ENCODE results near the gene SHB.

Gene SHB

DNA sequence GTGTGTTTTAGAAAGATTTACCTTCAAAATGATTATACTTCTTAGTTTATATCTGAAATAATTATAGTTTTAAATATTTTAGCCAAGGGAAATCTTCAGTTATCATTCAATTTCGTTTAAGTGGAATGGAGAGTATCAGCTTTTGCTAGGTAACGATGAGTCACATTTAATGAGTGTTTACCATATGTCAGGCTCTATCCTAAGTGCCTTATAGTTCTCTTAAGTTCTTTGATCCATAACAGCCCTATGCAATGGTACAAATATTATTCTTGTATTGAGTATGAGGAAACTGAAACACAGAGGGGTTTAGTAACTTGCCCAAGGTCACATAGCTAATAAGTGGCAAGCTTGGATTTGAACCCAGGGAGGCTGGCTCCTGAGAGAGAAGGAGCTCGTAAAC lies 37.5 kb upstream of the SHB start:
- 0 out of 2 replicates have a peak, but pooled peaks cover 4% of the 10 kb centered on the region for H3K27me3 ChIP-seq (ENCODE audit: control insufficient read depth, insufficient read depth, low read length)
- no peak overlapping the region for H3K4me3 ChIP-seq (ENCODE audit: low read depth, low read length)
- H3K27ac ChIP-seq (ENCODE audit: low read depth, low read length): no peak overlapping the region
- H3K9ac ChIP-seq (ENCODE audit: low read depth, low read length): no peak overlapping the region
- no peaks in the 10 kb centered on the region for H3K36me3 ChIP-seq (ENCODE audit: control insufficient read depth, insufficient read depth, low read length)
- no peaks in the 10 kb centered on the region for H3K4me1 ChIP-seq (ENCODE audit: control insufficient read depth, insufficient read depth, low read length)
- H3K9me3 ChIP-seq (ENCODE audit: control insufficient read depth, insufficient read depth, low read length): no peaks in the 10 kb centered on the region

DNA sequence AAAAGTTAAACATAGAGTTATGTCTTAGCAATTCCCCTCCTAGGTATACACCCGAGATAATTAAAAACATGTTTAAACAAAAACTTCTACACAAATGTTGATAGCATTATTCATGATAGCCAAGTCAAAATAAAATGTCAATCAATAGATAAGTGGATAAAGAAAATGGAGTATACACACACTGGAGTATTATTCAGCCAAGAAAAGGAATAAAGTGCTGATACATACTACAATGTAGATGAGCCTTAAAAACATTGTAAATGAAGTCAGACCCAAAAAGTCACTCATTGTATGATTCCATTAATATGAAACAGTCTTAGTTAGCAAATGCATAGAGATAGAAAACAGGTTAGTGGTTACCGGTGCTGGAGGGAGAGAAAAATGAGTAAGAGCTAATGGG lies 34.3 kb upstream of the SHB start:
- Histone ChIP-seq H3K9ac (ENCODE audit: low read depth, low read length) (no peak overlapping the region), H3K27ac (ENCODE audit: low read depth, low read length) (no peak overlapping the region), H3K4me3 (ENCODE audit: low read depth, low read length) (no peak overlapping the region), H3K4me1 (ENCODE audit: control insufficient read depth, insufficient read depth, low read length) (no peaks in the 10 kb centered on the region), H3K36me3 (ENCODE audit: control insufficient read depth, insufficient read depth, low read length) (no peaks in the 10 kb centered on the region), H3K9me3 (ENCODE audit: control insufficient read depth, insufficient read depth, low read length) (no peaks in the 10 kb centered on the region), H3K27me3 (ENCODE audit: control insufficient read depth, insufficient read depth, low read length) (0 out of 2 replicates have a peak, but pooled peaks cover 2% of the 10 kb centered on the region)

DNA sequence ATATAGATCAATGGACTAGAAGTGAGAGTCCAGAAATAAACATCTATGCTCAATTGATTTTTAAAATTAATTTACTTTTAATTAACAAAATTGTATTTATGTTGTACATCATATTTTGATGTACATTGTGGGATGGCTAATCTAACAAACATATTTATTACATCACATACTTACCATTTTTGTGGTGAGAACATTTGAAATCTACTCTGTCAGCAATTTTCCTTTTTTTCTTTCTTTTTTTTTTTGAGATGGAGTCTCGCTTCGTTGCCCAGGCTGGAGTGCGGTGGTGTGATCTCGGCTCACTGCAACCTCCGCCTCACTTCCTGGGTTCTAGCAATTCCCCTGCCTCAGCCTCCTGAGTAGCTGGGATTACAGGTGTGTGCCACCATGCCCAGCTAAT lies 32.4 kb upstream of the SHB start:
- H3K27ac ChIP-seq (ENCODE audit: low read depth, low read length): no peak overlapping the region
- no peaks in the 10 kb centered on the region for H3K4me1 ChIP-seq (ENCODE audit: control insufficient read depth, insufficient read depth, low read length)
- H3K9me3 ChIP-seq (ENCODE audit: control insufficient read depth, insufficient read depth, low read length): no peaks in the 10 kb centered on the region
- no peak overlapping the region for H3K4me3 ChIP-seq (ENCODE audit: low read depth, low read length)
- no peaks in the 10 kb centered on the region for H3K36me3 ChIP-seq (ENCODE audit: control insufficient read depth, insufficient read depth, low read length)
- no peak overlapping the region for H3K9ac ChIP-seq (ENCODE audit: low read depth, low read length)
- H3K27me3 ChIP-seq (ENCODE audit: control insufficient read depth, insufficient read depth, low read length): no peaks in the 10 kb centered on the region

DNA sequence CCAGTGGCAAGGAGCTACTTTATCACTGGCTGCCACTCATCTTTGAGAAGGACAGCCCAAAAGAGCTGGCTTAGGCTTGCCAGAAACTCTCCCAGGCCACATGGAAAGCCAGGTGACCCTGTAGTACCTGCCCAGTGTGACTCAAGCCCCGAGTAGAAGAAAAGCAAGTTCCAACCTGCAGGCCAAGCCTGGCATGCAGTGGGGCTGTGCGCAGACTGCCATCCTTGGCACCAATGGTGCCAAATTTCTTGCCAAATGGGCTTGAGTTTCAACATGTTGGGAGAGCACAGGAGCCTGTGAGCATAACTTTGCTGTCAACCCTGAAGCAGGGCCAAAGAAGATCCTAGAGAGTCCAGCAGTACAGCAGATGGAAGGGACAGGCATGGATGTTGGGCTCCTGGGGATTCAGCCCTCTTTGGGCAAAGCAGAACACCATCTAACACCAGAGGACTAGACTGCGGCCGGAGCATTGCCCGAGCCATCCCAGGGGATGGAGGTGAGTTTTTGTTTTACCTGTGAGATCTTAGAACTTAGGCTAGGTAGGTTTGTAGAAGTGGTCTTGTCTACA lies 27.3 kb upstream of the SHB start:
- no peak overlapping the region for H3K9ac ChIP-seq (ENCODE audit: low read depth, low read length)
- H3K9me3 ChIP-seq (ENCODE audit: control insufficient read depth, insufficient read depth, low read length): no peaks in the 10 kb centered on the region
- H3K27me3 ChIP-seq (ENCODE audit: control insufficient read depth, insufficient read depth, low read length): no peaks in the 10 kb centered on the region
- no peak overlapping the region for H3K27ac ChIP-seq (ENCODE audit: low read depth, low read length)
- no peaks in the 10 kb centered on the region for H3K36me3 ChIP-seq (ENCODE audit: control insufficient read depth, insufficient read depth, low read length)
- no peak overlapping the region for H3K4me3 ChIP-seq (ENCODE audit: low read depth, low read length)
- no peaks in the 10 kb centered on the region; the same call in 1 of the 2 replicates for H3K4me1 ChIP-seq (ENCODE audit: control insufficient read depth, insufficient read depth, low read length)

DNA sequence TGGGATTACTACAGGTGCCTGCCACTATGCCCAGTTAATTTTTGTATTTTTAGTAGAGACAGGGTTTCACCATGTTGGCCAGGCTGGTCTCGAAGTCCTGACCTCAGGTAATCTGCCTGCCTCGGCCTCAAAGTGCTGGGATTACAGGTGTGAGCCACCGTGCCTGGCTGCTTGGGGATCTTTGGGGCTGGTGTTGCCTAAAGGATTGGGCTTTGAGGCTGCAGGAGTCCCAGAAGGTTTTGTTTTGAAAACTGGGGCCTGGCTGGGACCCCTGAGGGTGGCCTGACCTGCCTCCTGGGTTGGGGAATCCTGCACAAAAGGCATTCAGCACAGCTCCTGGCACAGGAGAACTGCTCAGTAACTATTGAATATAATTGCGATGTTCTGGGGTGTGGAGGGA lies 25.1 kb upstream of the SHB start:
- Histone ChIP-seq H3K27ac (ENCODE audit: low read depth, low read length) (no peak overlapping the region), H3K27me3 (ENCODE audit: control insufficient read depth, insufficient read depth, low read length) (no peaks in the 10 kb centered on the region), H3K9ac (ENCODE audit: low read depth, low read length) (no peak overlapping the region), H3K36me3 (ENCODE audit: control insufficient read depth, insufficient read depth, low read length) (no peaks in the 10 kb centered on the region), H3K9me3 (ENCODE audit: control insufficient read depth, insufficient read depth, low read length) (no peaks in the 10 kb centered on the region), H3K4me3 (ENCODE audit: low read depth, low read length) (no peak overlapping the region), H3K4me1 (ENCODE audit: control insufficient read depth, insufficient read depth, low read length) (peaks cover 14% of the 10 kb centered on the region)

DNA sequence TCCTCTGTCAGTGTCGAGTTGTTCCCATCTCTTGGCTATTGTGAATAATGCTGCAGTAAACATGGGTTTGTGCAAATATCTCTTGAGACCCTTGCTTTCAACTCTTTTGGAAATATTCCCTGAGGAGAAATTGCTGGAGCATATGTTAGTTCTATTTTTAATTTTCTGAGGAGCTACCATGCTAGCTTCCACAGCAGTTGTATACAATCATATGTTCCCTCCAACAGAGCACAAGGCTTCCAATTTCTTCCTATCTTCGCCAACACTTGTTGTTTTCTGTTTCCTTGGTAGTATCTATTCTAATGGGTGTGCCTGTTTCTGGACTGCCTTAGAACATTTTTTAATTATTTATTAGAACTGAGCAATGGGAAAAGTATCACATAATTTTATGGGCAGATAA lies 23.6 kb upstream of the SHB start:
- Histone ChIP-seq H3K9ac (ENCODE audit: low read depth, low read length) (no peak overlapping the region), H3K4me1 (ENCODE audit: control insufficient read depth, insufficient read depth, low read length) (peaks cover 14% of the 10 kb centered on the region), H3K27ac (ENCODE audit: low read depth, low read length) (no peak overlapping the region), H3K9me3 (ENCODE audit: control insufficient read depth, insufficient read depth, low read length) (no peaks in the 10 kb centered on the region), H3K36me3 (ENCODE audit: control insufficient read depth, insufficient read depth, low read length) (no peaks in the 10 kb centered on the region), H3K4me3 (ENCODE audit: low read depth, low read length) (no peak overlapping the region), H3K27me3 (ENCODE audit: control insufficient read depth, insufficient read depth, low read length) (no peaks in the 10 kb centered on the region)

DNA sequence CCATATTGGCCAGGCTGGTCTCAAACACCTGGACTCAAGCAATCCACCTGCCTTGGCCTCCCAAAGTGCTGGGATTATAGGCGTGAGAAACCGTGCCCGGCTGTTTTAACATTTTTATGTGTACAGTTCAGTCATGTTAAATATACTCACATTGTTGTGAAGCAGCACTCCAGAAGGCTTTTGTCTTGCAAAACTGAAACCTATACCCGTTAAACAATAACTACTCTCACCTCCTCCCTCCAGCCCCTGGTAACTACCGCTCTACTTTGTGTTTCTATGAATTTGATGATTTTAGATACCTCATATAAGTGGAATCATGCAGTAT lies 23.1 kb upstream of the SHB start:
- H3K9me3 ChIP-seq (ENCODE audit: control insufficient read depth, insufficient read depth, low read length): no peaks in the 10 kb centered on the region
- no peak overlapping the region for H3K9ac ChIP-seq (ENCODE audit: low read depth, low read length)
- H3K4me3 ChIP-seq (ENCODE audit: low read depth, low read length): no peak overlapping the region
- H3K27me3 ChIP-seq (ENCODE audit: control insufficient read depth, insufficient read depth, low read length): no peaks in the 10 kb centered on the region
- H3K36me3 ChIP-seq (ENCODE audit: control insufficient read depth, insufficient read depth, low read length): no peaks in the 10 kb centered on the region
- peaks cover 14% of the 10 kb centered on the region for H3K4me1 ChIP-seq (ENCODE audit: control insufficient read depth, insufficient read depth, low read length)
- no peak overlapping the region for H3K27ac ChIP-seq (ENCODE audit: low read depth, low read length)

DNA sequence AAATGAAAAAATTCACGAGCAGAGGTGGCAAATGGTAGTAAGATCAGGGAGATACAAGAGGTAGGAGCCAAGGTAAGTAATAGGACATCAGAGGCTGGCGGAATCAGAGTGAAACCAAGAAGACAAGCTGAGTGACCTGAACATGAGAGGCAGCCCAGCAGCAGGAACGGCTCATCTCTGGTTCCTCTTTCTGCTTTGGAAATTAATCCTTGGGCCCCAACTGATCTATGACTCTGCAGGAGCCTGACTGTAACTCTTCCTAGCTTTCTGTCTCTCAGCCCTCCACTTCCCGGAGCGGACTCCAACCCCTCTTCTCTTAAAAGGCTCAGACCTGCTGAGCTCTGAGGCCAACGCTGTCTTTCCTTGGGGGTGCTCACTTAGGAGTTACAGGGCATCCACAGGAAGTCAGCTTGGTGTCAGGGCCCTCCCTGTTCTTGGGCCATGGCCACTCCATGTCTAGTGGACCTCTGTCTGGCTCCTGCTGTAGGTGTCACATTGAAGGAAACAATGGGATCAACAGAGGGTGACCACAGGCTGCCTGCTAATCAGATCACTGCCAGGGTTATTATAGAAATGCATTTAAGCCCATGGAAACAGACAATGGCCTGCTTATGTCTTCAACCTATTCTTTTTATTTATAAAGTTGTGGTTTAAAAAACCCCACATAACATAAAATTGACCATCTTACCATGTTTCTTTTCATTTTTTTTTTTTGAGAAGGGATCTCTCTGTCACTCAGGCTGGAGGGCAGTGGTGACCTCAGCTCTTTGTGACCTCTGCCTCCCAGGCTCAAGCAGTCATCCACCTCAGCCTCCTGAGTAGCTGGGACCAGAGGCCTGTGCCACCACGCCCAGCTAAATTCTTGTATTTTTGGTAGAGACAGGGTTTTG lies 22.5 kb upstream of the SHB start:
- Histone ChIP-seq H3K27me3 (ENCODE audit: control insufficient read depth, insufficient read depth, low read length) (no peaks in the 10 kb centered on the region), H3K27ac (ENCODE audit: low read depth, low read length) (no peak overlapping the region), H3K4me1 (ENCODE audit: control insufficient read depth, insufficient read depth, low read length) (peaks cover 14% of the 10 kb centered on the region), H3K9ac (ENCODE audit: low read depth, low read length) (no peak overlapping the region), H3K36me3 (ENCODE audit: control insufficient read depth, insufficient read depth, low read length) (no peaks in the 10 kb centered on the region), H3K4me3 (ENCODE audit: low read depth, low read length) (no peak overlapping the region), H3K9me3 (ENCODE audit: control insufficient read depth, insufficient read depth, low read length) (no peaks in the 10 kb centered on the region)

DNA sequence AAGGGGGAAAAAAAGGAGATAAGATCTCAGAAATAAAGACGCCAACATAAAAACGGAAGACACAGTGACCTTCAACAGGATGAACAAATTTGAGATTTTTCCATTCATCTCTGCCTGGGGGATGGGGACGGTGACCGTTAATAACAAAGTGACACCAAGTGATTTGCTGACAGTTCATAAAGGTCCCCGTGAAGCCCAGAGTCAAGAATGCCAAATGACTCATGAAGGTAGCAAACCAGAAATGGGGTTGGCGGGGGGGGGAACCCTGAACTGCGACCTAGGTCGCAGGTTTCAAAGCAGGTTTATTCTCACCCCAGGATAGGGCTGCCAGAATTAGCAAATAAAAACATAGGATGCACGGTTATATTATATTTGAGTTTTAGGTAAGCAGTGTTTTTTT lies 21.1 kb upstream of the SHB start:
- Histone ChIP-seq H3K27ac (ENCODE audit: low read depth, low read length) (no peak overlapping the region), H3K4me1 (ENCODE audit: control insufficient read depth, insufficient read depth, low read length) (peaks cover 14% of the 10 kb centered on the region), H3K36me3 (ENCODE audit: control insufficient read depth, insufficient read depth, low read length) (no peaks in the 10 kb centered on the region), H3K27me3 (ENCODE audit: control insufficient read depth, insufficient read depth, low read length) (no peaks in the 10 kb centered on the region), H3K9me3 (ENCODE audit: control insufficient read depth, insufficient read depth, low read length) (no peaks in the 10 kb centered on the region), H3K4me3 (ENCODE audit: low read depth, low read length) (no peak overlapping the region), H3K9ac (ENCODE audit: low read depth, low read length) (no peak overlapping the region)

DNA sequence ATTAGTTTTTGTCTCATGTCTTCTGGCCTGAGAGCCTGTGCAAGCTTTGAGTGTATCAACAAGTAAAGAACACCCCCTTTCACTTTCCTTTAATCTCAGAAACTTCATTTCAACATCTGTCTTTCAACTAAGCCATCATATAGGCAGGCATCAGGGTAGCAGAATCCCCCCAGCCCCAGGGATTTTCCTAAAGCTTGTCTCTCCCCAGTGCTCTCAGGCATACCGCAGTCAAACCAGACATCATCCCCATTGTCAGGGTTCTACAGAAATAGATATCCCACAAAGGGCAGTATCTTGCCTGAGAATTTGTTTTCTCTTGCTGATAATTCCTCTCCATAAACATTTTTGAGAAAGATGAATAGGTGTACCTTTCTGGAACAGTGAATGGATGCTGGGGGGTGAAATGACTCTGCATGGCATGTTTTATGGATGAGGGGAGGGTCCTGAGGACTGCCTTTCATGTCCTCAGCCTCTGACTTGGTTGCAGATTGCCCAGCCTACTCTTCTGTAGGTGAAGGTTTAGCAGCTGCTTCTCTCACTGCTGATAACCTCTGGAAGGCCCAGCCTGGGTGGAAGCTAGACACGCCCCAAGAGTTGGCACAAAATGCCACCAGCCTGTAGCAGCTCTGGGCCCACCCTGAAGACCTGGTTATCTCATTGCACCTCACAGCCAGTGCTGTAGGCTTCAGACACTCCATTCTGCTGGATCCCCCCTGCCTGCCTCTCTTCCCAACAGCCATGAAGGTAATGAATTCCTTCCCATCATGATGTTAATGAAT lies 20.5 kb upstream of the SHB start:
- H3K4me1 ChIP-seq (ENCODE audit: control insufficient read depth, insufficient read depth, low read length): peaks cover 14% of the 10 kb centered on the region
- no peaks in the 10 kb centered on the region for H3K36me3 ChIP-seq (ENCODE audit: control insufficient read depth, insufficient read depth, low read length)
- peak overlapping the region; percentile 29 for H3K27ac ChIP-seq (ENCODE audit: low read depth, low read length)
- no peaks in the 10 kb centered on the region for H3K9me3 ChIP-seq (ENCODE audit: control insufficient read depth, insufficient read depth, low read length)
- no peaks in the 10 kb centered on the region for H3K27me3 ChIP-seq (ENCODE audit: control insufficient read depth, insufficient read depth, low read length)
- no peak overlapping the region for H3K9ac ChIP-seq (ENCODE audit: low read depth, low read length)
- no peak overlapping the region for H3K4me3 ChIP-seq (ENCODE audit: low read depth, low read length)

Measured in HUES48 (cell line).